ENCODE results near the gene MRAP. TPM values are rescaled to one million over a fixed set of nuclear protein-coding genes. Genes with fewer than 3 reads are reported as not detected.

MRAP gene
- total and polyA plus RNA-seq, 2 donors (not counting 1 experiment from before 2014, with no cell fraction given) = not detected

GRCh38 chr21:32334980-32335531, 36.4 kb downstream of the MRAP start:
- TF ChIP-seq EZH2 (IDR thresholded peaks at IDR 0.05; ENCODE audit: borderline replicate concordance, insufficient read depth, low read depth, low read length, poor library complexity, severe bottlenecking) (no peak), CTCF (IDR thresholded peaks at IDR 0.05) (no peak)
- ChIA-PET CTCF (interaction anchor here (0.5 kb wide), 1 partner anchor 40 kb away, joined by 3 read pairs; no protein-coding TSS in a partner anchor), POLR2A (no interaction called here)
- Histone ChIP-seq H3K79me2 (ENCODE audit: control insufficient read depth, insufficient read depth, low read length) (no peaks in the 10 kb centered on the region), H3K4me3 (ENCODE audit: control extremely low read depth in 1 of 5, extremely low read depth in 1 of 5, insufficient read depth in 1 of 5, low read depth in 2 of 5, low read length in 4 of 5) (no peak overlapping the region), H3K9me3 (ENCODE audit: control extremely low read depth in 1 of 3, control insufficient read depth in 2 of 3, insufficient read depth in 1 of 3, low read length in 2 of 3) (peaks cover 0 to 4% (median 4%) of the 10 kb centered on the region in 3 donors), H3K27me3 (replicated peaks in 1 of 4; ENCODE audit: control extremely low read depth in 1 of 4, control insufficient read depth in 3 of 4, insufficient read depth in 4 of 4, low read length in 3 of 4) (no peaks in the 10 kb centered on the region), H4K20me1 (ENCODE audit: control insufficient read depth, insufficient read depth, low read length, poor library complexity, severe bottlenecking) (no peaks in the 10 kb centered on the region), H3K27ac (ENCODE audit: low read length in 2 of 2) (no peak overlapping the region), H3K4me2 (replicated peaks; ENCODE audit: low read depth, low read length, poor library complexity, severe bottlenecking) (no peak overlapping the region), H3K36me3 (replicated peaks in 1 of 2; ENCODE audit: control extremely low read depth in 1 of 2, control insufficient read depth in 1 of 2, extremely low read depth in 1 of 2, insufficient read depth in 2 of 2, low read length in 1 of 2) (peaks cover 16 to 74% of the 10 kb centered on the region in 2 experiments), H3K9ac (ENCODE audit: low read length) (no peak overlapping the region), H3K4me1 (ENCODE audit: control insufficient read depth in 2 of 2, insufficient read depth in 2 of 2, low read length in 2 of 2) (no peaks in the 10 kb centered on the region), H2AFZ (ENCODE audit: insufficient read depth, low read depth, low read length, poor library complexity, severe bottlenecking) (no peak overlapping the region)
- Mint-ChIP-seq H3K4me1 (peaks cover 4% of the 10 kb centered on the region), H3K9me3 (ENCODE audit: insufficient read depth) (no peaks in the 10 kb centered on the region), H3K27me3 (no peaks in the 10 kb centered on the region), H3K4me3 (no peak overlapping the region), H3K27ac (no peak overlapping the region)
- intact Hi-C loops (cut with micrococcal nuclease) = no loop called here
- DNase-seq (no peak), ATAC-seq (ENCODE audit: low read depth) (no peak)
- 97% methylated on average over 11 of the region's 12 CpGs for WGBS (ENCODE audit: insufficient coverage)

Measured in B cell (primary cell).